NCI-H345 treated with DMSO at 0.1 percent for 48 hours (cell line): ENCODE measurements around the gene QRFPR.
"Not testable (repeated sequence)": the region's sequence is repeated elsewhere in the genome, so short reads cannot be mapped to it uniquely, and the experiment has no call there.

Source experiments
- DNase-seq: peaks from one replicate; lab custom pipeline; 2025; ENCODE audit not compliant: unreplicated experiment; lab: John Stamatoyannopoulos, UW

Gene QRFPR

GRCh38 chr4:121380776-121381462 is at the start of gene QRFPR:
Gene QRFPR (minus strand): TSS chr4:121381018. CDS start chr4:121380647, 371 bp downstream.
- DNase-seq, result no peak

- DNase-seq, result no peak
Measured at GRCh38 chr4:121428721-121429120, 47.9 kb upstream of the QRFPR start.

DNA sequence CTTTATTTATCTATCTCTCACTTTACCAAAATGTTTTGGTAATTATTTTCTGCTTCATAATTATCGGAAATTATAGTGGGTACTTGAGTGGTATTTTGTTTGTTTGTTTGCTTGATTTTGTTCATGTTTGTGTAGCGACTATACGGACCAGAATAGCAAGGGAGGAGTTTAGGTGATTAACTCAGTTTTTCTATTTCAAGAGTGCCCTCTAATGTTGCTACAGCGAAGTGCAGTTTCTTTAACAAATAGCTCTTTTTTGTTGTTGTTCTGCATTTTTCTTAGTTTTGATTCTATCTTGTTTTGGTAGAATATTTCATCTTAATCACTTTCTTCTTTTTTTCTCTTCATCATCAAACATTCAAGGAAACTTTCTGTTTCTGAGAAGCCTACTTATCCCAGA is 40.8 kb upstream of the QRFPR start:
- no peak for DNase-seq

DNA sequence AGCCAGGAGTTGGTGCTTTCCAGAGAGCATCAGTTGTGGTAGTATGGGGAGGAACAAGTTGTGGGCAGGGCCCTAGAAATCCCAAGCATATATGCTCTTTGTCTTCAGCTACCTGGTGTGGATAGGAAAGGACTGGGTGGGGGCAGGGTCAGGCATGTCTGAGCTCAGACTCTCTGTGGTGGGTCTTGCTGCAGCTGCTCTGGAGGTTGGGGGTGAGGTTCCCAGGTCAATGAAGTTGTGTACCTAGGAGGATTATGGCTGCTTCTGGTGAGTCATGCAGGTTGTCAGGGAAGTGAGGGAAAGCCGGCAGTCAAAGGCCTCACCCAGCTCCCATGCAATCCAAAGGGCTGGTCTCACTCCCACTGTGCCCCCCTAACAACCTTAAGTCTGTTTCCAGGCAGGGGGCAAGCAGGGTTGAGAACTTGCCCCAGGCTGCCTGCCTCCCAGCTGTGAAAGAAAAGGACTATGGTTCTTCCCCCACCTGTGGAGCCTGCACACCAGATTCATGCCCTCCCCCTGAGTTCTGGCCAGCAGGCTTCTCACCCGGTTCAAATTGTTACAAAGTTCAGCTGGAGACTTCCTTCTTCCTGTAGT is 30.4 kb upstream of the QRFPR start:
- no peak for DNase-seq

DNA sequence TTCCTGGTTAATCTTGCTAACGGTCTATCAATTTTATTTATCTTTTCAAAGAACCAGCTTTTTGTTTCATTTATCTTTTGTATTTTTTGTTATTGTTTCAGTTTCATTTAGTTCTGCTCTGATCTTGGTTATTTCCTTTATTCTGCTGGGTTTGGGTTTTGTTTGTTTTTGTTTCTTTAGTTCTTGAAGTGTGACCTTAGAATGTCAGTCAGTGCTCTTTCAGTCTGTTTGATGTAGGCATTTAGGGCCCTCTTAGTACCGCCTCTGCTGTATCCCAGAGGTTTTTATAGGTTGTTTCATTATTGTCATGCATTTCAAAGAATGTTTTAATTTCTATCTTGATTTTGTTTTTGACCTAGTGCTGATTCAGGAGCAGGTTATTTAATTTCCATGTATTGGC is 27.7 kb upstream of the QRFPR start:
- DNase-seq, result not testable (repeated sequence)

DNA sequence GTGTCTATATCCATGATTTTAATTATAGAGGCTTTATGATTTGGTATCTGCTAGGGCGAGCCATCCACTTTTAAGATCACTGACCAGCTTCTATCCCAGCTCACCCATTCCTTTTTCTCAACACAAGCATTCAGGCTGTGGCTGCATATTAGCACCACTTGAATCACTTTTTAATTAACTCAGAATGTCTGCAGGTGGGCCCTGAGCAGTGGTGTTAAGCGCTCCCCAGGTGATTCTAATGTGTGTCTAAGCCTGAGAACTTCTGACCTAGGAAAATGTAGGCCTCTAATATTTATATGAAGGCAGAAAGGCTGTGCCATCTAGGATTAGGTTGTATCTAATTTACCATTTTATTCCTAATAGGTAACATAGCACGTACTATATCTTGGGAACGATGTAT is 19.8 kb upstream of the QRFPR start:
- DNase-seq, result no peak

DNA sequence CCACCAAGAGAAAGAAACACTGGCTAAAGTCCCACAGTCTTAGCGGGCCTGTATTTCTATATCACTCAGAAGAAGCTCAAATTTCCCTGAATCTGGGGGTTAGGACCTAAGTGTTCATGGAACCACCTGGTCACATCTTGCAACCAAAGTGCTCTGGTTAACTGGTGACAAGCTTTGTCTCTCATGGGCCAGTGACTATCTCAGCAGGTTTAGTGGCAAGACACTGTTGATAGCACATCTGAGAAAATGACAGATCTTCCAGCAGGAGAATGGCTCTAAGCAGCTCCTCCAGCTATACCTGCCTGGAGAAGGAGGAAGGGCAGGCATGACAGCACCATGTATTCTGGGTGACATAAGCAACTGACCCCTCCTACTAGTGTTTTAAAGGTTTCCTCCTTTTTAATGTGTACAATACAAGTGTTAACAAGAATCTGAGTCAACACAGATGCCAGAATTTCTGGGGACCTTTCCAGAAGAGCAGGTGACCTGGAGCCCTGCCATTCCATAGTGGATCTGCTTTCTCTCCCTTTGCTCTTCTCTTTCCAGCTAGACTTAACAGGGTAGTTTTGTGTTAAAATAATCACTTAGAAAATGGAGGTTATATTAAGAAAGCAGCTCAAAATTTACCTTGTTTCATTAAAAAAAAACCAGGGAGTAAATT is 17.3 kb upstream of the QRFPR start:
- DNase-seq, result no peak

GRCh38 chr4:121397434-121397833 is 16.6 kb upstream of the QRFPR start:
- no peak for DNase-seq

GRCh38 chr4:121392426-121393086 is 11.7 kb upstream of the QRFPR start:
- no peak for DNase-seq

GRCh38 chr4:121390335-121390734 is 9.5 kb upstream of the QRFPR start:
- DNase-seq, result no peak

GRCh38 chr4:121379276-121379675 is 1.5 kb downstream of the QRFPR start:
- DNase-seq, result no peak

GRCh38 chr4:121377076-121377475 is 3.7 kb downstream of the QRFPR start:
- DNase-seq, result no peak

GRCh38 chr4:121376556-121376955 is 4.3 kb downstream of the QRFPR start:
- DNase-seq, result no peak

DNA sequence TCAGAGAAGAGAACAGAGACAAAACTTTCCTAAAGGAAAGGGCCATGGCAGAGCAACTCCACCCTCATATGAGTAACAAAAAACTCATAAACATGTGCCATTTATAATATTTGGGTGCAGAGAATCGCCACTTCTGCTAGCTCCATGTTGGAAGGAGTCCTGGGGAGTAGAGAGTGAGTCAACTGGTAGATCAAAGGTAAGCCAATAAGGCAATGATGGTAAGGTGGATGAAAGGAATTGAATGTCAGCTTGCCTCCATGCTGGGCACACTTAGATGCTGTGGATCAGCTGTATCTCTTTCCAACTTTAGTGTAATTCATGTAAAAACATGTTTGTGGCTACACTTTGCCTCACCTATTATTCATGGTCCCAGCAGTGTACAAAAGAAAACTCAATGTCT is 4.7 kb downstream of the QRFPR start:
- no peak for DNase-seq

DNA sequence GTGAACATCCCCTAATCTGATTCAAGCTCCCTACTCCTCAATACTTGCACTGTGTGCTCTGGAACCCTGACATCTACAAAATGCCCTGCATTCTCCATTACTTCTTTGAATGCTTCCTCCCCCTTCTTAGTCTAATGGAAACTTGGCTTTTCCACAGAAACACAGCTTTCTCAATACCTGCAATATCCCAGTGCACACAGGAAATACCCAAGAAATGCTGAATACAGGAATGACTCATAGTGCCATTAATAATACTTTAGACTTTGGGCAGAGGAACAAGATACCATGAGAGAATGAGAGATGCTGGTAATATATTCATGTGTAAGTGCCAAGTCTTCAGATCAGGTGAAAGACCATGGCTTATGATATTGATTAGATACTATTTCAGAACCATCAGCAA is 5.6 kb downstream of the QRFPR start:
- DNase-seq, result no peak

- no peak for DNase-seq
Measured at GRCh38 chr4:121373841-121374240, 7.0 kb downstream of the QRFPR start.

DNA sequence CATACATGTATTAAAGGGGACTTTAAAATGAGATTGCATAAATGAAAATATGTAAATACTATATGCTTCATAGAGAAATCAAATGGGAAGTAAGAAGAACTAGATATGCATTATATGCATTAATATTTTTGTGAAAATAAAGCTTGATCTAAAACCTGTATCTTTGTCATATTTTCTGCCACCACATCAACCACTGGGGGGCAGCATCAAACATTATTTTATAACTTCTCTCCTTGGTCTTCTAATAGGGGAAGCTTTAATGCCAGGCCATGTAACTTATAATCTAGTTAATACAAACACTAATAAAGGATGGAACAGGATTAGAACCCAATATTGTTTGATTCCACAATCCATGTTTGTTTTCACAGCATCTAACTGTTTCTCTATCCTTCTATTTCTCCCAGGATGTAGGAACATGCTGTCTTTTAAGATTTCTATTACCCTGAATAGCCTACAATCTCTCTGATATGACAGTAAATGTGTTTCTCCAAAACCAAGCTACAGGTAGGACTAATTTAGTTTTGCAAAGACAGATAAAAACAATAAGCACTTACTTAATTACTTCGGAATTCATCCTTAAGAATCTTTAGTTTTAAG is 10.0 kb downstream of the QRFPR start:
- DNase-seq, result peak; percentile 1

GRCh38 chr4:121360495-121360894 is 20.3 kb downstream of the QRFPR start:
- DNase-seq, result no peak

DNA sequence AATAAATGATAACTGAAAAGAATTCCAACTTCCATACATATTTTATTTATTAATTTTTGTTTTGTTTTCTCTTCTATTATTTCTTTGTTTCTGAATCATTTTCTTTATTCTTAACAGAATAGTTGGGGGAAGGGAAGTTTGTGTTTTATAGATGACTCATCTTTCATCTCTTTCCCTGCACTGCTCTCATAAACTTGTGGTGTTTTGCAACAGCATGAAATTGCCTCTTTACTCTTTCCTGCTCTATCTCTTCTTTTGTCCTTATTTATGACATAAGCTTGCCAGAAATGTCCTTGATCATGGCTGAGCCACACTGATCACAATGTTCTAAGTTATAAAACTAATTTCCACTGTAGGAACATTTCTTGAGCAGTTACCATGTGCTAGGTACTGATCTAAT is 22.3 kb downstream of the QRFPR start:
- DNase-seq, result no peak

DNA sequence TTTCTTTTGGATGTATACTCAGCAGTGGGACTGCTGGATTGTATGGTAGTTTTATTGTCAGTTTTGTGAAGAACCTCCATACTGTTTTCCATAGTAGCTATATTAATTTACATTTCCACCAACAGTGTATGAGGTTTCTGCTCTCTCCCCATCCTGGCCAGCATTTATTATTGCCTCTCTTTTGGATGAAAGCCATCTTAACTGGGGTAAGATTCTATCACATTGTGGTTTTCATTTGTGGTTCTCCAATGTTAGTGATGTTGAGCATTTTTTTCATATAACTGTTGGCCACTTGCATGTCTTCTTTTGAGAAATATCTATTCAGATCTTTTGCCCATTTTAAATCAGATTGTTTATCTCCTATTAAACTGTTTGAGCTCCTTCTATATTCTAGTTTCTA is 27.6 kb downstream of the QRFPR start:
- no peak for DNase-seq

DNA sequence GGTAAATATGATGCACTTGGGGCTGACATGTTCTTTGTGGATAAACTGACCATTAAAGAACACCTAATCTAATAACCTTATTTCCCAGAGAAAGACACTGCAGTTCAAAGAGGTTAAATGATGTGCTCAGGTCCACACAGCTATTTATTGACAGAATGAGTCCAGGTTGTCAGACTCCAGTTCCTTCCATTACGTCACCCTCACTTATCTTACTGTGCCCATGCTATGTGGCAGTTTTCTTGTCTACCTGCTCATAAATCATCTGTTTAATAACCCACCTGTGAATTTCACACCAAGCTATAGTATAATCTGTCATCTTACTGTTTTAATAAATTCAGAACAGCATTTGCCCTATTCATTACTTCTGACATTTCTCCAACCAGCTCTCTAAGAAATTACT is 36.7 kb downstream of the QRFPR start:
- no peak for DNase-seq

- DNase-seq, result no peak
Measured at GRCh38 chr4:121340247-121340646, 40.6 kb downstream of the QRFPR start.
